ENCODE data around the gene STIP1.
A peak's percentile ranks its signal among the peaks of the same experiment; 100 is the strongest.

Gene STIP1

GRCh38 chr11:64148226-64148916 lies 37.6 kb upstream of the STIP1 start:
- DNase-seq: peak; percentile 43 to 60 (median 52)
- no peak overlapping the region for H3K4me3 ChIP-seq (ENCODE audit: insufficient read depth, low read depth, low read length, poor library complexity, severe bottlenecking)
- no peaks in the 10 kb centered on the region for H3K9me3 ChIP-seq (ENCODE audit: control insufficient read depth, low read length)
- no peaks in the 10 kb centered on the region for H3K36me3 ChIP-seq (ENCODE audit: control insufficient read depth, insufficient read depth, low read length)
- H3K27me3 ChIP-seq (replicated peaks; ENCODE audit: control insufficient read depth, insufficient read depth, low read length, poor library complexity, severe bottlenecking): no peaks in the 10 kb centered on the region
- peaks cover 4% of the 10 kb centered on the region for H3K4me1 ChIP-seq (ENCODE audit: control insufficient read depth, insufficient read depth, low read length, poor library complexity, severe bottlenecking)
- H3K27ac ChIP-seq (ENCODE audit: insufficient read depth, low read length, poor library complexity, severe bottlenecking): no peak overlapping the region

- no peaks in the 10 kb centered on the region for H3K9me3 ChIP-seq (ENCODE audit: control insufficient read depth, low read length)
- DNase-seq: no peak
- peaks cover 5% of the 10 kb centered on the region for H3K4me1 ChIP-seq (ENCODE audit: control insufficient read depth, insufficient read depth, low read length, poor library complexity, severe bottlenecking)
- H3K4me3 ChIP-seq (ENCODE audit: insufficient read depth, low read depth, low read length, poor library complexity, severe bottlenecking): no peak overlapping the region
- no peaks in the 10 kb centered on the region for H3K27me3 ChIP-seq (replicated peaks; ENCODE audit: control insufficient read depth, insufficient read depth, low read length, poor library complexity, severe bottlenecking)
- no peak overlapping the region for H3K27ac ChIP-seq (ENCODE audit: insufficient read depth, low read length, poor library complexity, severe bottlenecking)
- H3K36me3 ChIP-seq (ENCODE audit: control insufficient read depth, insufficient read depth, low read length): no peaks in the 10 kb centered on the region
Observed at GRCh38 chr11:64148917-64149617, 36.9 kb upstream of the STIP1 start.

DNA sequence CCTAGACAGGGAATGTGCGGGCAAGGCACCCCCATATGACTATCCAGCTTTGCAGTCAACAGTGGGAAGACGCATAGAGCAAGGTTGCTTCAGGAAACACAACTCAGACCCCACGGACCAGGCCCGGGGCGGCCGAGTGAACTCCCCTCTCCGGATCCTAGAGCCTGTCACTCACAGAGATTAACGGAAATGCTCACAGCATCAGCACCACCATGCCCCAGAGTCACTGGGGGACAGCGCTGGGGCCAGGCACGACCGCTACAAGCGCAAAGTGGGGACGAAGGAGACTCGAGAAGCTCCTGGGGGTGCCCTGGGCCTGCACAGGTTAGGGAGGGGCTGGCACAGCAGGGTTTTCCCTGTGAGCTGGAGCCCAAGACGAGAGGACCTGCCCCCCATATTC lies 35.9 kb upstream of the STIP1 start:
- H3K9me3 ChIP-seq (ENCODE audit: control insufficient read depth, low read length): no peaks in the 10 kb centered on the region
- H3K36me3 ChIP-seq (ENCODE audit: control insufficient read depth, insufficient read depth, low read length): no peaks in the 10 kb centered on the region
- H3K4me1 ChIP-seq (ENCODE audit: control insufficient read depth, insufficient read depth, low read length, poor library complexity, severe bottlenecking): peaks cover 5% of the 10 kb centered on the region
- H3K4me3 ChIP-seq (ENCODE audit: insufficient read depth, low read depth, low read length, poor library complexity, severe bottlenecking): no peak overlapping the region
- no peak overlapping the region for H3K27ac ChIP-seq (ENCODE audit: insufficient read depth, low read length, poor library complexity, severe bottlenecking)
- H3K27me3 ChIP-seq (replicated peaks; ENCODE audit: control insufficient read depth, insufficient read depth, low read length, poor library complexity, severe bottlenecking): no peaks in the 10 kb centered on the region
- DNase-seq: no peak

GRCh38 chr11:64150481-64151239 lies 35.3 kb upstream of the STIP1 start:
- peaks cover 5% of the 10 kb centered on the region for H3K4me1 ChIP-seq (ENCODE audit: control insufficient read depth, insufficient read depth, low read length, poor library complexity, severe bottlenecking)
- H3K27me3 ChIP-seq (replicated peaks; ENCODE audit: control insufficient read depth, insufficient read depth, low read length, poor library complexity, severe bottlenecking): no peaks in the 10 kb centered on the region
- DNase-seq: no peak
- H3K4me3 ChIP-seq (ENCODE audit: insufficient read depth, low read depth, low read length, poor library complexity, severe bottlenecking): no peak overlapping the region
- H3K9me3 ChIP-seq (ENCODE audit: control insufficient read depth, low read length): no peaks in the 10 kb centered on the region
- H3K27ac ChIP-seq (ENCODE audit: insufficient read depth, low read length, poor library complexity, severe bottlenecking): no peak overlapping the region
- H3K36me3 ChIP-seq (ENCODE audit: control insufficient read depth, insufficient read depth, low read length): no peaks in the 10 kb centered on the region

- no peaks in the 10 kb centered on the region for H3K36me3 ChIP-seq (ENCODE audit: control insufficient read depth, insufficient read depth, low read length)
- H3K4me3 ChIP-seq (ENCODE audit: insufficient read depth, low read depth, low read length, poor library complexity, severe bottlenecking): no peak overlapping the region
- no peak overlapping the region for H3K27ac ChIP-seq (ENCODE audit: insufficient read depth, low read length, poor library complexity, severe bottlenecking)
- no peak for DNase-seq
- no peaks in the 10 kb centered on the region for H3K9me3 ChIP-seq (ENCODE audit: control insufficient read depth, low read length)
- peaks cover 5% of the 10 kb centered on the region for H3K4me1 ChIP-seq (ENCODE audit: control insufficient read depth, insufficient read depth, low read length, poor library complexity, severe bottlenecking)
- H3K27me3 ChIP-seq (replicated peaks; ENCODE audit: control insufficient read depth, insufficient read depth, low read length, poor library complexity, severe bottlenecking): no peaks in the 10 kb centered on the region
Observed at GRCh38 chr11:64151337-64151736, 34.6 kb upstream of the STIP1 start.

GRCh38 chr11:64152841-64153691 lies 32.9 kb upstream of the STIP1 start:
- no peaks in the 10 kb centered on the region for H3K27me3 ChIP-seq (replicated peaks; ENCODE audit: control insufficient read depth, insufficient read depth, low read length, poor library complexity, severe bottlenecking)

GRCh38 chr11:64153812-64154211 lies 32.2 kb upstream of the STIP1 start:
- no peaks in the 10 kb centered on the region for H3K27me3 ChIP-seq (replicated peaks; ENCODE audit: control insufficient read depth, insufficient read depth, low read length, poor library complexity, severe bottlenecking)
- H3K4me1 ChIP-seq (ENCODE audit: control insufficient read depth, insufficient read depth, low read length, poor library complexity, severe bottlenecking): peaks cover 5% of the 10 kb centered on the region
- H3K36me3 ChIP-seq (ENCODE audit: control insufficient read depth, insufficient read depth, low read length): no peaks in the 10 kb centered on the region
- no peak for DNase-seq
- no peaks in the 10 kb centered on the region for H3K9me3 ChIP-seq (ENCODE audit: control insufficient read depth, low read length)
- no peak overlapping the region for H3K4me3 ChIP-seq (ENCODE audit: insufficient read depth, low read depth, low read length, poor library complexity, severe bottlenecking)
- no peak overlapping the region for H3K27ac ChIP-seq (ENCODE audit: insufficient read depth, low read length, poor library complexity, severe bottlenecking)

More at GRCh38 chr11:64152841-64153691, 32.9 kb upstream of the STIP1 start:
- H3K9me3 ChIP-seq (ENCODE audit: control insufficient read depth, low read length): no peaks in the 10 kb centered on the region
- DNase-seq: peak; percentile 38 to 53 (median 43)
- H3K27ac ChIP-seq (ENCODE audit: insufficient read depth, low read length, poor library complexity, severe bottlenecking): no peak overlapping the region
- no peak overlapping the region for H3K4me3 ChIP-seq (ENCODE audit: insufficient read depth, low read depth, low read length, poor library complexity, severe bottlenecking)
- peaks cover 5% of the 10 kb centered on the region for H3K4me1 ChIP-seq (ENCODE audit: control insufficient read depth, insufficient read depth, low read length, poor library complexity, severe bottlenecking)
- no peaks in the 10 kb centered on the region for H3K36me3 ChIP-seq (ENCODE audit: control insufficient read depth, insufficient read depth, low read length)

- no peak overlapping the region for H3K4me3 ChIP-seq (ENCODE audit: insufficient read depth, low read depth, low read length, poor library complexity, severe bottlenecking)
- no peaks in the 10 kb centered on the region for H3K36me3 ChIP-seq (ENCODE audit: control insufficient read depth, insufficient read depth, low read length)
- peaks cover 5% of the 10 kb centered on the region for H3K4me1 ChIP-seq (ENCODE audit: control insufficient read depth, insufficient read depth, low read length, poor library complexity, severe bottlenecking)
- no peak overlapping the region for H3K27ac ChIP-seq (ENCODE audit: insufficient read depth, low read length, poor library complexity, severe bottlenecking)
- no peaks in the 10 kb centered on the region for H3K9me3 ChIP-seq (ENCODE audit: control insufficient read depth, low read length)
- no peaks in the 10 kb centered on the region for H3K27me3 ChIP-seq (replicated peaks; ENCODE audit: control insufficient read depth, insufficient read depth, low read length, poor library complexity, severe bottlenecking)
- DNase-seq: no peak
Observed at GRCh38 chr11:64156235-64157011, 29.5 kb upstream of the STIP1 start.

All from effector memory CD4-positive, alpha-beta T cell (primary cell).